Measurements from ENCODE around the gene TMIGD1.

Gene TMIGD1

DNA sequence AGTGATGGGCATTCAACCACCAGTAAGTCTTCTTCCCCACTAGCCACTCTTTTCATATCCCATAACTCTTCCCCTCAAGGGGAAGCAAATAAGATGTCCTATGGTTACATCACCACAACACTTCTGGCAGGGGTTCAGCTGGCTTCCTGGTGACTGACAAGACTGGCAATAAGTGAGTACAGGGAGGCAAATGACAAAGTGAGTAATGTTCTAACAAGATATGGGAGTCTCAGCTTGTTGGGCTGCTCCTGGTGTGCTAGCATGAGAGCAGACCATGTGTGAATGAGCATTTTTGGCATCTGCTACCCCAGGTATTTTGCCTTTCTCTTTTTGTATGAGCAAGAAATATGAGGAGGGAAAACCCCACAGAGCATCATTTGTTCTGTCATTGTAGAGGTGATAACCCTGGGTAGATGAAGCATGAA lies 9.9 kb downstream of the TMIGD1 start:
- Mint-ChIP-seq H3K27me3 (no peaks in the 10 kb centered on the region), H3K27ac (peak overlapping the region; percentile 72), H3K36me3 (ENCODE audit: low read depth) (no peaks in the 10 kb centered on the region), H3K4me3 (no peak overlapping the region), H3K9me3 (no peaks in the 10 kb centered on the region), H3K4me1 (peaks cover 26% of the 10 kb centered on the region)
- ATAC-seq (peak; percentile 91), DNase-seq (peak; percentile 27)

DNA sequence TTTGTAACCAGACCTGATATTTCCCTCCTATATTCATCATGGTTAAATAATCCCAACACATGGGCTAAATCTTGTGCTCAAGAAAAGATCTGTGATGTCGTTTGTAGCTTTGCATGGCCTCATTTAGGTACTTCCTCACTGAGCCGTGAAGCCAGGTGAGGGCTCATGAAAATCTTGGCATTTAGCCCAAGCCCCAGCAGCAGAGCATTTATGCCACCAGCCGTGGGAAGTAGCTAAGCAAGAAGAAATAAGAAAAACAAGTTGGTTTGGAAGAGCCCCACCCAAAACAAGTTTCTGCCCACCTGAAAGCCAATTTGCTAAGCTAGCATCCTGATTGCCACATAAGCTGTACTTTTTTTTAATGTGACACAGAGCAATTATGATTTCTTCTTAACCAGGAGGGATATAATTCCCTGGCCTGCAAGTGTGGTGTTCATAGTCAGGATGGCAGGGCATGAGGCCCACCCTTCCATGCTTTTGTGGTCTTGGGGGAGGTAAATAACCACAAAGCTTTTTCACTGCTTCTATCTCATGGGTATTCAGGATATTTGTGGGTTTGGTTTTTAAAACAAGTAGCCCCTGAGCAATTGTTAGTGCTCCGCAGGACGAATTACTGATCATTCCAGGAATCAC lies 10.5 kb downstream of the TMIGD1 start:
- no peaks in the 10 kb centered on the region for H3K27me3 Mint-ChIP-seq
- no peak overlapping the region for H3K4me3 Mint-ChIP-seq
- no peak for ATAC-seq
- no peaks in the 10 kb centered on the region for H3K9me3 Mint-ChIP-seq
- DNase-seq, result no peak
- H3K36me3 Mint-ChIP-seq (ENCODE audit: low read depth), result no peaks in the 10 kb centered on the region
- peak overlapping the region; percentile 72 for H3K27ac Mint-ChIP-seq
- peaks cover 26% of the 10 kb centered on the region for H3K4me1 Mint-ChIP-seq

DNA sequence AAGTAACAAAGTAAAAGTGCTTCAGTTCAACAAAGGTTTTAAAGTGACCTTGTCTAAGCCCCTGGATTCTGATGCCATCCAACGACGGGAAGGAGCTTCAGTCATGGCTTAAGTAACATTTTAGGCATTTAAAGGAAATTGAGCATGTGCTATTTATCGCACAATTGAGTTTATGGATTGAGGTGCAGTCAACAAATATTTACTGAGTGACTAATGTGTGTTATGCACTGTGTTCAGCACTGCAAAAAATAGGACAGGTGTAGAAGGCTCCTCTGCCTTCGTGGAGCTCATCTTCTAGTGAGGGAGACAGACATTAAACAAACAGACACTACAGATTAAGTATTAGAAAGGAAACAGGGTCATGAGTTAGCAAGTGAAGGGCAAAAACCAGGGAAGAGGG lies 12.5 kb downstream of the TMIGD1 start:
- DNase-seq, result no peak
- Mint-ChIP-seq H3K27ac (no peak overlapping the region), H3K36me3 (ENCODE audit: low read depth) (no peaks in the 10 kb centered on the region), H3K4me1 (peaks cover 26% of the 10 kb centered on the region), H3K9me3 (no peaks in the 10 kb centered on the region), H3K27me3 (no peaks in the 10 kb centered on the region), H3K4me3 (no peak overlapping the region)
- ATAC-seq, result no peak

DNA sequence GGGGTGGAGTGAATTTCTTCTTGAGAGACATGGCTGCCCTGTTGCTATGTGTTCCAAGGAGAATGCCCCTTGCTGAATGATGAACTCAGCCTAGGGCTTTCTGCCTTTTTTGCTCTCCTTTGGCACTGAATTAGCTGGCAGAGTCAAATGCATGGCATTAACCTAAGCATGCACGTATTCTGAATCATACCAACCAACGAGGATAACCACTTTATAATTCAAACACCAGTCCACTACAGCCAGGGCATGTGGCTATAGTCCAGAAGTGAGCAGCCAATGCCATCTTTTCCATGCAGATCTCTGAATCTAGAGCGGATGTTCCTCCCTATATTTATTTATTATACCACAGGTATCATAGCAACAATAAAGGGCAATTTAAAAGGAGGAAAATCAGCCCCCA lies 15.7 kb downstream of the TMIGD1 start:
- no peak for ATAC-seq
- peaks cover 3% of the 10 kb centered on the region for H3K27me3 Mint-ChIP-seq
- H3K4me3 Mint-ChIP-seq, result no peak overlapping the region
- H3K9me3 Mint-ChIP-seq, result no peaks in the 10 kb centered on the region
- DNase-seq, result no peak
- no peaks in the 10 kb centered on the region for H3K36me3 Mint-ChIP-seq (ENCODE audit: low read depth)
- H3K27ac Mint-ChIP-seq, result no peak overlapping the region
- H3K4me1 Mint-ChIP-seq, result peaks cover 11% of the 10 kb centered on the region

DNA sequence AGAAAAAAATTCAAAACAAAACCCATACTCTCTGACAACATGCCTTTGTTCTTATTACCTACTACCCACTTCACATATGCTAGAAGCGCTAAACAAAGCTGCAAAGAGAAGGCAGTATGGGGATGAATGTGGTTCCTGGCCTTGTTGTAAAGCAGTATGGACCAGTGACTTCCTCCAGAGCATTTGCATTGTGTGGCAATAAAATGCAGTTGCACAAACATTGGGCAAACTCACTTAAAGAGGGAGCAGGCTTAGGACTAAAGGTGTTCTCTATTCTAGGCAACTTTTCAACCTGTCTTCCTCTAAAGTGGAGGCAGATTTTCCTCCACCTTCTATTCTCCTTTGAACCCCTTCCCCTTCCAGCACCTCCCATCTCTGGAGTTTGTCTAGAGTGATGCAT lies 17.1 kb downstream of the TMIGD1 start:
- no peak overlapping the region for H3K27ac Mint-ChIP-seq
- H3K27me3 Mint-ChIP-seq, result peaks cover 3% of the 10 kb centered on the region
- ATAC-seq, result no peak
- H3K9me3 Mint-ChIP-seq, result no peaks in the 10 kb centered on the region
- no peak for DNase-seq
- H3K4me3 Mint-ChIP-seq, result no peak overlapping the region
- no peaks in the 10 kb centered on the region for H3K36me3 Mint-ChIP-seq (ENCODE audit: low read depth)
- peaks cover 6% of the 10 kb centered on the region for H3K4me1 Mint-ChIP-seq

- Mint-ChIP-seq H3K4me1 (peaks cover 6% of the 10 kb centered on the region), H3K27me3 (peaks cover 3% of the 10 kb centered on the region), H3K4me3 (no peak overlapping the region), H3K36me3 (ENCODE audit: low read depth) (no peaks in the 10 kb centered on the region), H3K27ac (no peak overlapping the region), H3K9me3 (no peaks in the 10 kb centered on the region)
- ATAC-seq, result no peak
- DNase-seq, result no peak
Measured at GRCh38 chr17:30315106-30315505, 18.8 kb downstream of the TMIGD1 start.

DNA sequence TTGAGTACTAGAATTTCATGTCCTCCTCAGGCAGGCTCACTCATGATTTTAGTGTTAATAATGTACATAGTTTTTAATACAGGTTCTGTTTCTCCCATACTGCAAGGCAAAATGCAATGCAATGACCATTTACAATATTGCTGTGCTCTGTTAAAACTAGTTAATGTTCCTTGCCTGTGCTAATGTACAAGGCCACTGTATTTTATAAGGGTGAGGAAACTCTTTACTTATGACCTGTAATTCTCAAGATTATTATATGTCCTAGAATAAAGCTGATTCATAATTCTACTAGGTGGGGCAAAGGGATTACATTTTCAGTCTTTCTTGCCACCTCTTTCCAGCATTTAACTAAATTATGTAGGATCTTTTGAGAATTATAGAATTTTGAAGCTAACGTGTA lies 19.4 kb downstream of the TMIGD1 start:
- no peak for DNase-seq
- peaks cover 3% of the 10 kb centered on the region for H3K27me3 Mint-ChIP-seq
- H3K9me3 Mint-ChIP-seq, result no peaks in the 10 kb centered on the region
- peaks cover 6% of the 10 kb centered on the region for H3K4me1 Mint-ChIP-seq
- no peak overlapping the region for H3K4me3 Mint-ChIP-seq
- H3K27ac Mint-ChIP-seq, result no peak overlapping the region
- ATAC-seq, result no peak
- no peaks in the 10 kb centered on the region for H3K36me3 Mint-ChIP-seq (ENCODE audit: low read depth)

- no peaks in the 10 kb centered on the region for H3K9me3 Mint-ChIP-seq
- peaks cover 6% of the 10 kb centered on the region for H3K4me1 Mint-ChIP-seq
- DNase-seq (no peak), ATAC-seq (no peak)
- no peak overlapping the region for H3K27ac Mint-ChIP-seq
- H3K27me3 Mint-ChIP-seq, result peaks cover 3% of the 10 kb centered on the region
- no peaks in the 10 kb centered on the region for H3K36me3 Mint-ChIP-seq (ENCODE audit: low read depth)
- no peak overlapping the region for H3K4me3 Mint-ChIP-seq
Measured at GRCh38 chr17:30312226-30312625, 21.6 kb downstream of the TMIGD1 start.

- Mint-ChIP-seq H3K27me3 (peaks cover 5% of the 10 kb centered on the region), H3K4me1 (peaks cover 4% of the 10 kb centered on the region), H3K27ac (no peak overlapping the region), H3K4me3 (no peak overlapping the region), H3K9me3 (no peaks in the 10 kb centered on the region), H3K36me3 (ENCODE audit: low read depth) (no peaks in the 10 kb centered on the region)
- ATAC-seq, result no peak
- no peak for DNase-seq
Measured at GRCh38 chr17:30310562-30310961, 23.3 kb downstream of the TMIGD1 start.

DNA sequence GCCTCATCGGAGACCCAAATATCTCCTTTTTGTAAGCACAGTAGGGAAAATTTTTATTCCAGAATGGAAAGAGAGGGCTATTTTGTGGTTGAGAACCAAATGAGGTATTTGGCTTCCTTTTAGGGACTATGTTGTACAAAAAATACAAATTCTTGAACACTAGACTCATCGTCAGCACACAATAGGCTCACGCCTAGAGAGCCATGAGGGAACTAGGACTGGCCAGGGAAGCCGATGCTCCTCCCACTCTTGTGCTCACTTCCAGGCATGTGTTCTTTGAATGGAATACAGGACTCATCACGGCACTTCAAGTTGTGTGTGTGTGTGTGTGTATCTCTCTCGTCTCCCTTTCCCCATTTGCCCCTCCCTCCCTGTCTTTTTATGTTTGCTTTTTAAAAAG lies 24.3 kb downstream of the TMIGD1 start:
- Mint-ChIP-seq H3K4me1 (no peaks in the 10 kb centered on the region), H3K36me3 (ENCODE audit: low read depth) (no peaks in the 10 kb centered on the region), H3K9me3 (no peaks in the 10 kb centered on the region), H3K27me3 (peaks cover 2% of the 10 kb centered on the region), H3K4me3 (no peak overlapping the region), H3K27ac (no peak overlapping the region)
- ATAC-seq (no peak), DNase-seq (no peak)

DNA sequence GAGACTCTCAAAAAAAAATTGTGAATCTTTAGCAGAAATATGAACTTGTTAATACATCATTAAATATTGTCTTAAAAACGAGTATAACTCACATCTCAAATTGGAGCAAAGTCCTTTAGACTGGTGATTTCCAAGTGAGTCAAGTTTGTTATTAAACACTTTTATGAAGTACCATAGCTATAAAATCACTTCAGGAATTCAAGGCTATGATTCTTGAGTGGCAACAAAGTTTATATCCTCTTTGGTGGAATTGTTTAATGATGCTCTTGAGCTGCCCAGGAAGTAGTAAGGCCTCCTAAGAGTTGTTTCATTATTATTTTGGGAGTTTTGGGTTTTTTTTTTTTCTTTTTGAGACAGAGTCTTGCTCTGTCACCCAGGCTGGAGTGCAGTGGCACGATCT lies 25.5 kb downstream of the TMIGD1 start:
- no peak overlapping the region for H3K4me3 Mint-ChIP-seq
- H3K27me3 Mint-ChIP-seq, result peaks cover 2% of the 10 kb centered on the region
- H3K4me1 Mint-ChIP-seq, result no peaks in the 10 kb centered on the region
- H3K9me3 Mint-ChIP-seq, result no peaks in the 10 kb centered on the region
- H3K27ac Mint-ChIP-seq, result no peak overlapping the region
- DNase-seq (no peak), ATAC-seq (no peak)
- no peaks in the 10 kb centered on the region for H3K36me3 Mint-ChIP-seq (ENCODE audit: low read depth)

DNA sequence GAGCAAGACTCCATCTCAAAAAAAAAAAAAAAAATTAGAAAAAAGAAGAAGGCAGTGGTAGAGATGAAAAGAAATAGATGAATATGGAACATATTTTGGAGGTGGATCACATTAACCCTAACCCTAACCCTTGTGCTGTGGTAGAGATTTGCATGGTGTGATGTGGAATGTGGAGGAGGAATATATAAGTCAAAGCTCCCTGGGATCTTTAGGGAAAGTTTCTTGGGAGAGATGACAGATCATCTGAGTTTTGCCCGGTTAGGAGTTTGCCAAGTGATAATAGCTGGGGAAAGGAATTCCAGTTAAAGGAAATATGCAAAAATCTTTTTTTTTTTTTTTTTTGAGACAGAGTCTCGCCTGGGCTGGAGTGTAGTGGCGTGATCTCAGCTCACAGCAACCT lies 29.1 kb downstream of the TMIGD1 start:
- H3K4me3 Mint-ChIP-seq, result no peak overlapping the region
- H3K36me3 Mint-ChIP-seq (ENCODE audit: low read depth), result no peaks in the 10 kb centered on the region
- ATAC-seq, result no peak
- H3K27ac Mint-ChIP-seq, result no peak overlapping the region
- peaks cover 7% of the 10 kb centered on the region for H3K4me1 Mint-ChIP-seq
- DNase-seq, result no peak
- peaks cover 2% of the 10 kb centered on the region for H3K27me3 Mint-ChIP-seq
- no peaks in the 10 kb centered on the region for H3K9me3 Mint-ChIP-seq

- no peaks in the 10 kb centered on the region for H3K36me3 Mint-ChIP-seq (ENCODE audit: low read depth)
- no peaks in the 10 kb centered on the region for H3K9me3 Mint-ChIP-seq
- no peak overlapping the region for H3K4me3 Mint-ChIP-seq
- peaks cover 7% of the 10 kb centered on the region for H3K4me1 Mint-ChIP-seq
- H3K27me3 Mint-ChIP-seq, result peaks cover 2% of the 10 kb centered on the region
- DNase-seq (no peak), ATAC-seq (no peak)
- no peak overlapping the region for H3K27ac Mint-ChIP-seq
Measured at GRCh38 chr17:30302241-30302640, 31.6 kb downstream of the TMIGD1 start.

- peaks cover 7% of the 10 kb centered on the region for H3K4me1 Mint-ChIP-seq
- ATAC-seq (no peak), DNase-seq (no peak)
- H3K27ac Mint-ChIP-seq, result no peak overlapping the region
- H3K9me3 Mint-ChIP-seq, result no peaks in the 10 kb centered on the region
- H3K4me3 Mint-ChIP-seq, result no peak overlapping the region
- H3K36me3 Mint-ChIP-seq (ENCODE audit: low read depth), result no peaks in the 10 kb centered on the region
- peaks cover under 1% of the 10 kb centered on the region for H3K27me3 Mint-ChIP-seq
Measured at GRCh38 chr17:30300818-30301217, 33.0 kb downstream of the TMIGD1 start.

GRCh38 chr17:30299000-30299399 lies 34.9 kb downstream of the TMIGD1 start:
- no peak for DNase-seq

GRCh38 chr17:30297715-30298114 lies 36.1 kb downstream of the TMIGD1 start:
- H3K27me3 Mint-ChIP-seq, result no peaks in the 10 kb centered on the region
- no peaks in the 10 kb centered on the region for H3K9me3 Mint-ChIP-seq
- ATAC-seq (no peak), DNase-seq (no peak)
- no peaks in the 10 kb centered on the region for H3K36me3 Mint-ChIP-seq (ENCODE audit: low read depth)
- peaks cover 7% of the 10 kb centered on the region for H3K4me1 Mint-ChIP-seq
- no peak overlapping the region for H3K4me3 Mint-ChIP-seq
- no peak overlapping the region for H3K27ac Mint-ChIP-seq

More at GRCh38 chr17:30299000-30299399, 34.9 kb downstream of the TMIGD1 start:
- H3K27ac Mint-ChIP-seq, result no peak overlapping the region
- H3K27me3 Mint-ChIP-seq, result no peaks in the 10 kb centered on the region
- no peaks in the 10 kb centered on the region for H3K36me3 Mint-ChIP-seq (ENCODE audit: low read depth)
- H3K9me3 Mint-ChIP-seq, result no peaks in the 10 kb centered on the region
- no peak overlapping the region for H3K4me3 Mint-ChIP-seq
- H3K4me1 Mint-ChIP-seq, result peaks cover 7% of the 10 kb centered on the region
- no peak for ATAC-seq

Measured in activated naive CD8-positive, alpha-beta T cell treated with anti-CD3 and anti-CD28 coated beads, Interleukin-2, amount 50 U/mL, for 24 hours (primary cell).